Peyer's patch (tissue), 4 donors: ENCODE measurements around the gene TOP1.

Experiments
- CTCF ChIP-seq, 6 experiments: fragments of 450-650 bp in 4 of 6; fragments of 200-600 bp in 2 of 6; sonication (generic) in 1 of 6; IDR thresholded peaks; one replicate each; pipeline ENCODE4 v1.5.1; 2017 to 2019; ENCODE audit warnings: antibody characterized with exemption in 6 of 6, mild to moderate bottlenecking in 3 of 6, moderate library complexity in 1 of 6
- POLR2A ChIP-seq, 2 donors: fragments of 450-650 bp; IDR thresholded peaks; one replicate each; pipeline ENCODE4 v1.5.1; 2017; ENCODE audit warnings: antibody characterized with exemption in 2 of 2, mild to moderate bottlenecking in 2 of 2, moderate library complexity in 2 of 2

GRCh38 chr20:41124451-41125094 is 96.0 kb downstream of the TOP1 start:
- TF ChIP-seq CTCF (IDR thresholded peaks at IDR 0.05) (no peak), POLR2A (IDR thresholded peaks at IDR 0.05) (no peak)
